ENCODE results near the gene DHFR.

DNA sequence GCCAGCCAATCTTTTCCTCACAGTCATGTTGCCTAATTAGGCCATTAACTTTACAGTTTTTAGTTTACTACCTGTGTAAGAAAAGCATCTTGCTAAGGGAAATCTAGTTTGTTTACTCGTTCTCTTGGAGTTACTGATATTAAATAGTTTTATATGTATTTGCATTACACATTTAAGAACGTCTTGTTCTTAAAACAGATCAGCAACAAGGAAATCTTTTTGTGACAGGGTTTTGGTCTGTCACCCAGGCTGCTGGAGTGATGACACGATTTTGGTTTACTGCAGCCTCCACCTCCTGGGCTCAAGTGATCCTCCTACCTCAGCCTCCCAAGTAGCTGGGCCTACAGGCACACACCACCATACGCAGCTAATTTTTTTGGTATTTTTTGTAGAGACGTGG lies 29.6 kb downstream of the DHFR start:
- TF ChIP-seq POLR2A (IDR thresholded peaks at IDR 0.05) = no peak
- TF ChIP-seq, protein P1, sequence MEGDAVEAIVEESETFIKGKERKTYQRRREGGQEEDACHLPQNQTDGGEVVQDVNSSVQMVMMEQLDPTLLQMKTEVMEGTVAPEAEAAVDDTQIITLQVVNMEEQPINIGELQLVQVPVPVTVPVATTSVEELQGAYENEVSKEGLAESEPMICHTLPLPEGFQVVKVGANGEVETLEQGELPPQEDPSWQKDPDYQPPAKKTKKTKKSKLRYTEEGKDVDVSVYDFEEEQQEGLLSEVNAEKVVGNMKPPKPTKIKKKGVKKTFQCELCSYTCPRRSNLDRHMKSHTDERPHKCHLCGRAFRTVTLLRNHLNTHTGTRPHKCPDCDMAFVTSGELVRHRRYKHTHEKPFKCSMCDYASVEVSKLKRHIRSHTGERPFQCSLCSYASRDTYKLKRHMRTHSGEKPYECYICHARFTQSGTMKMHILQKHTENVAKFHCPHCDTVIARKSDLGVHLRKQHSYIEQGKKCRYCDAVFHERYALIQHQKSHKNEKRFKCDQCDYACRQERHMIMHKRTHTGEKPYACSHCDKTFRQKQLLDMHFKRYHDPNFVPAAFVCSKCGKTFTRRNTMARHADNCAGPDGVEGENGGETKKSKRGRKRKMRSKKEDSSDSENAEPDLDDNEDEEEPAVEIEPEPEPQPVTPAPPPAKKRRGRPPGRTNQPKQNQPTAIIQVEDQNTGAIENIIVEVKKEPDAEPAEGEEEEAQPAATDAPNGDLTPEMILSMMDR (IDR thresholded peaks at IDR 0.05) = no peak
